ENCODE measurements around the gene ZNF226. TPM values are rescaled to one million over a fixed set of nuclear protein-coding genes. Genes with fewer than 3 reads are reported as not detected.
A peak's percentile ranks its signal among the peaks of the same experiment; 100 is the strongest.
"Not testable (repeated sequence)": the region's sequence is repeated elsewhere in the genome, so short reads cannot be mapped to it uniquely, and the experiment has no call there.

ZNF226 gene
- total RNA-seq, 1 donor: 17.4 TPM

GRCh38 chr19:44204772-44205171, 39.9 kb downstream of the ZNF226 start:
- Histone ChIP-seq H3K4me1 (ENCODE audit: insufficient read depth, low read length) (no peaks in the 10 kb centered on the region), H3K79me2 (ENCODE audit: insufficient read depth, low read length) (no peaks in the 10 kb centered on the region)

GRCh38 chr19:44207126-44207803, 42.4 kb downstream of the ZNF226 start:
- H3K27me3 ChIP-seq (ENCODE audit: insufficient read depth, low read length): no peaks in the 10 kb centered on the region
- peak overlapping the region; percentile 72 for H3K27ac ChIP-seq (ENCODE audit: low read depth, low read length)
- H4K20me1 ChIP-seq (ENCODE audit: insufficient read depth, low read length): no peaks in the 10 kb centered on the region
- peak overlapping the region; percentile 80 for H3K4me3 ChIP-seq (ENCODE audit: insufficient read depth, low read length)
- H2AFZ ChIP-seq (ENCODE audit: low read length): peak overlapping the region; percentile 96
- no peaks in the 10 kb centered on the region for H3K9me3 ChIP-seq (ENCODE audit: low read depth, low read length)
- H3K36me3 ChIP-seq (ENCODE audit: insufficient read depth, low read length): no peaks in the 10 kb centered on the region
- H3K79me2 ChIP-seq (ENCODE audit: insufficient read depth, low read length): no peaks in the 10 kb centered on the region
- TF ChIP-seq CTCF (IDR thresholded peaks at IDR 0.05; ENCODE audit: extremely low read depth, low read depth, low read length): no peak
- H3K4me1 ChIP-seq (ENCODE audit: insufficient read depth, low read length): no peaks in the 10 kb centered on the region
- peak overlapping the region; percentile 85 for H3K4me2 ChIP-seq (ENCODE audit: insufficient read depth, low read length)
- peak; percentile 96 for DNase-seq (ENCODE audit: insufficient read length, low spot score, missing footprints)

More at GRCh38 chr19:44204772-44205171, 39.9 kb downstream of the ZNF226 start:
- Histone ChIP-seq H3K4me3 (ENCODE audit: insufficient read depth, low read length) (no peak overlapping the region), H2AFZ (ENCODE audit: low read length) (no peak overlapping the region), H3K27me3 (ENCODE audit: insufficient read depth, low read length) (no peaks in the 10 kb centered on the region), H3K4me2 (ENCODE audit: insufficient read depth, low read length) (no peak overlapping the region), H3K9me3 (ENCODE audit: low read depth, low read length) (no peaks in the 10 kb centered on the region), H3K27ac (ENCODE audit: low read depth, low read length) (no peak overlapping the region), H3K36me3 (ENCODE audit: insufficient read depth, low read length) (no peaks in the 10 kb centered on the region), H4K20me1 (ENCODE audit: insufficient read depth, low read length) (no peaks in the 10 kb centered on the region)
- no peak for TF ChIP-seq CTCF (IDR thresholded peaks at IDR 0.05; ENCODE audit: extremely low read depth, low read depth, low read length)
- DNase-seq (ENCODE audit: insufficient read length, low spot score, missing footprints): no peak

GRCh38 chr19:44212250-44212865, 47.5 kb downstream of the ZNF226 start, which contains the start of gene ZNF227:
Gene ZNF227 (plus strand): TSS chr19:44212532. CDS start chr19:44217793, 5,261 bp downstream.
- Histone ChIP-seq H4K20me1 (ENCODE audit: insufficient read depth, low read length) (no peaks in the 10 kb centered on the region), H3K36me3 (ENCODE audit: insufficient read depth, low read length) (peaks cover 6% of the 10 kb centered on the region), H3K27ac (ENCODE audit: low read depth, low read length) (peak within 1 kb of the TSS; percentile 79), H3K9me3 (ENCODE audit: low read depth, low read length) (no peaks in the 10 kb centered on the region), H2AFZ (ENCODE audit: low read length) (peak within 1 kb of the TSS; percentile 96), H3K4me3 (ENCODE audit: insufficient read depth, low read length) (peak within 1 kb of the TSS; percentile 89), H3K27me3 (ENCODE audit: insufficient read depth, low read length) (no peaks in the 10 kb centered on the region), H3K4me2 (ENCODE audit: insufficient read depth, low read length) (peak within 1 kb of the TSS; percentile 92), H3K79me2 (ENCODE audit: insufficient read depth, low read length) (peaks cover 26% of the 10 kb centered on the region), H3K4me1 (ENCODE audit: insufficient read depth, low read length) (peaks cover 9% of the 10 kb centered on the region)
- peak; percentile 89 for DNase-seq (ENCODE audit: insufficient read length, low spot score, missing footprints)
- TF ChIP-seq CTCF (IDR thresholded peaks at IDR 0.05; ENCODE audit: extremely low read depth, low read depth, low read length): no peak

GRCh38 chr19:44212866-44213346, 48.0 kb downstream of the ZNF226 start:
- Histone ChIP-seq H3K36me3 (ENCODE audit: insufficient read depth, low read length) (peaks cover 6% of the 10 kb centered on the region), H4K20me1 (ENCODE audit: insufficient read depth, low read length) (no peaks in the 10 kb centered on the region), H3K9me3 (ENCODE audit: low read depth, low read length) (no peaks in the 10 kb centered on the region), H3K4me3 (ENCODE audit: insufficient read depth, low read length) (peak overlapping the region; percentile 89), H3K27me3 (ENCODE audit: insufficient read depth, low read length) (no peaks in the 10 kb centered on the region), H2AFZ (ENCODE audit: low read length) (peak overlapping the region; percentile 96), H3K4me1 (ENCODE audit: insufficient read depth, low read length) (peaks cover 9% of the 10 kb centered on the region), H3K79me2 (ENCODE audit: insufficient read depth, low read length) (peaks cover 29% of the 10 kb centered on the region), H3K27ac (ENCODE audit: low read depth, low read length) (peak overlapping the region; percentile 79), H3K4me2 (ENCODE audit: insufficient read depth, low read length) (peak overlapping the region; percentile 92)
- no peak for TF ChIP-seq CTCF (IDR thresholded peaks at IDR 0.05; ENCODE audit: extremely low read depth, low read depth, low read length)
- DNase-seq (ENCODE audit: insufficient read length, low spot score, missing footprints): peak; percentile 64

GRCh38 chr19:44219926-44220325, 55.0 kb downstream of the ZNF226 start:
- H4K20me1 ChIP-seq (ENCODE audit: insufficient read depth, low read length); H3K4me2 ChIP-seq (ENCODE audit: insufficient read depth, low read length); H3K9me3 ChIP-seq (ENCODE audit: low read depth, low read length); H3K4me3 ChIP-seq (ENCODE audit: insufficient read depth, low read length); H3K36me3 ChIP-seq (ENCODE audit: insufficient read depth, low read length); H3K27me3 ChIP-seq (ENCODE audit: insufficient read depth, low read length); H3K27ac ChIP-seq (ENCODE audit: low read depth, low read length); H2AFZ ChIP-seq (ENCODE audit: low read length); H3K4me1 ChIP-seq (ENCODE audit: insufficient read depth, low read length); DNase-seq (ENCODE audit: insufficient read length, low spot score, missing footprints): not testable (repeated sequence)
- peaks cover 12% of the 10 kb centered on the region for H3K79me2 ChIP-seq (ENCODE audit: insufficient read depth, low read length)
